H7 (cell line): ENCODE measurements around the gene TBCK. TPM values are rescaled to one million over a fixed set of nuclear protein-coding genes. Genes with fewer than 3 reads are reported as not detected.

ENCODE experiments used
- DNase-seq: peaks from one replicate; pipeline ENCODE4 v3.0.0; 2012
- H3K27me3 ChIP-seq: 2 replicates; pipeline ENCODE4 v1.6.0; 2011; ENCODE audit warnings: mild to moderate bottlenecking, low read length; ENCODE audit not compliant: control insufficient read depth, insufficient read depth
- H3K36me3 ChIP-seq: replicated peaks from 2 replicates; pipeline ENCODE4 v1.5.1; 2011; ENCODE audit warnings: low read length; ENCODE audit not compliant: control insufficient read depth, insufficient read depth
- H3K4me3 ChIP-seq: 2 replicates; pipeline ENCODE4 v1.5.1; 2011; ENCODE audit warnings: low read depth, mild to moderate bottlenecking, control low read depth, low read length, moderate library complexity; ENCODE audit not compliant: insufficient read depth
- total RNA-seq: library from RNA; depleted of rRNA; stranded (reverse); fragments of >200 nt; shearing (Covaris generic); gene quantifications from 2 replicates; pipeline ENCODE4 v1.2.3, GENCODE V29; 2014

TBCK gene
- total RNA-seq, 1 experiment from 2014 or later, result 23.9 TPM

DNA sequence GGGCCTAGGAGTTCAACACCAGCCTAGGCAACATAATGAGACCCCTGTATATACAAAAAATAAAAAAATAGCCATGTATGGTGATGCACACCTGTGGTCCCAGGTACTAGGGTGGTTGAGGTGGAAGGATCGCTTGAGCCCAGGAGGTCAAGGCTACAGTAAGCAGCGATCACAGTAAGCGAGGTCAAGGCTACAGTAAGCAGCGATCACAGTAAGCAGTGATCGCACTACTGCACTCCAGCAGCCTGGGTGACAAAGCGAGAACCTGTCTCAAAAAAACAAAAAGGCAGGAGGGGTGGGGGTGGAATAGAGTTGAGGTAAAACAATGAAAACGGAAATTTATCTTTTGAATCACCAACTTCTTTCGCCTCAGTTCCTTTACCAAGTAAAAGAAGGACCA, 29.4 kb downstream of the TBCK start:
- no peak overlapping the region for H3K4me3 ChIP-seq
- no peaks in the 10 kb centered on the region for H3K27me3 ChIP-seq
- DNase-seq, result no peak
- no peaks in the 10 kb centered on the region for H3K36me3 ChIP-seq

DNA sequence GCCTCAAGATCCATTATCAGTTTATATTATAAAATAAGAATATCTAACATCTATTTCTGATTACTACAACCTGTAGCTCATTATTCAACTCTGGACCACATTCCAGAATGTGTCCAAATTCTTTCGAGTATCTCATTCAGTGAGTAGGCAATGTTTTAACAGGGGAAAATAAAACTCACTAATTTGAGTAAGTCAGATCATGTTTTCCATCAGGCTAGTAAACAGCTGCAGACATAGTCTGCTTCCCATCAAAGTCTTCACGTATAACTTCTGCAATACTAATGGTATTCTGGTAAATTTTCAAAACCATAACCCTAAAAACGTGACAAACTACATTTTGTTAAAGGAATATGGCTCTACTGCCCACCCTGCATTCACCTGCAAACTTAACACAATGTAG, 31.8 kb downstream of the TBCK start:
- no peak for DNase-seq
- Histone ChIP-seq H3K36me3 (no peaks in the 10 kb centered on the region), H3K27me3 (no peaks in the 10 kb centered on the region), H3K4me3 (no peak overlapping the region)

DNA sequence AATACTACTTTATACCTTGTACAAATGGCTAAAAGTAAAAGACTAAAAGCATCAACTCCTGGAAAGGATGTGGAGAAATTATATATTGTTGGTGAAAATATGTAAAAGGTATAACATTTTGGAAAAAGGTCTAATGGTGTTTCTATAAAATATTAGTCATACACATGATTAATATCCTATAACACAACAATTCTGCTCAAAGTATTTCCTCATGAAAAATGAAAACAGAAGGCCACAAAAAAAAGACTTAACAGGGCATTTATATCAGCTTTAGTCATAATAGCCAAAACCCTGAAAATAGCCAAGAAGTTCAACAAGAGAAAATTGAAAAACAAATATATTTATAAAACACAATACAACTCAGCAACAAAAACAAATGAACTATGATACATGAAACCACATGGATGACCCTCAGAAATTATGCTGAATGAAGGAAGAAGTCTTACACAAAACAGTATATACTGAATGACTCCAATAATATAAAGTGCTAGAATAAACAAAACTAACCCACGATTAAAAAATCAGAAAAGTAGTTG, 38.8 kb downstream of the TBCK start:
- no peak for DNase-seq
- H3K4me3 ChIP-seq, result no peak overlapping the region
- no peaks in the 10 kb centered on the region for H3K27me3 ChIP-seq
- no peaks in the 10 kb centered on the region; the same call in 1 of the 2 replicates for H3K36me3 ChIP-seq

DNA sequence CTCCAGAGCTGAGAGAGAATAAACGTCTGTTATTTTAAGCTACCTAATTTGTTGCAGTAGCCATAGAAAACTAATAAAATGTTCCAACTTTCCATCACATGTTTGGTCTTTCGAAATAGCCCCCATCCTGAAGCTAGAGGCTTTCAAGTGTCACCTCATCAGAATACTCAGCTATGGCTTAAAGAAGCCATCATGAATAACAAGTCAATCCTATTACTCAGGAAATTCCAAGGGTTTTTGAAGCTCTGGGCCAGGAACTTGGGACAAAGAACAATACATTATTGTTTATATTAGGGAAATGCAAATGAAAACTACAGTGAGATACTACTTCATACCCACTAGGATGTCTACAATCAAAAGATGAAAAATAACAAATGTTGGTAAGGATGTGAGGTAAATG, 42.2 kb downstream of the TBCK start:
- H3K27me3 ChIP-seq, result no peaks in the 10 kb centered on the region
- H3K4me3 ChIP-seq, result no peak overlapping the region
- no peak for DNase-seq
- no peaks in the 10 kb centered on the region; the same call in 1 of the 2 replicates for H3K36me3 ChIP-seq

DNA sequence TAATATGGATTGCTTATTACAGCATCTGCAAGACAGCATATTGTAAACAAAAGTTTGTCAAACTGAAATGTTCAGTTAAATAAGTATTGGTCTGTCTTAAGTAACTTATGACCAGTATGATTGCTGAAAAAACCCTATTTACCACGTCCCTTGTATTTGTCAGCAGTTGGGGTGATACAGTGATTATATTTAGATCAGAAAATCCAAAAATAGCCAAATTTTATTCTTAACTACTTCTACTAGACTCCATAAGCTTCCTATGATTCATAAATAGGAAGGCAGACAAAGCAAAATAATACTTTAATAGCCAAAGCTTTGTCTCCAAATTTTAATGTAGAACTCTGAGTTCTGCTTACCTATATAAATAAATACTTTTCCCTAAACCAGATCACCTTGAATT, 45.3 kb downstream of the TBCK start:
- no peaks in the 10 kb centered on the region; the same call in 1 of the 2 replicates for H3K36me3 ChIP-seq
- H3K4me3 ChIP-seq, result no peak overlapping the region
- no peak for DNase-seq
- H3K27me3 ChIP-seq, result no peaks in the 10 kb centered on the region

DNA sequence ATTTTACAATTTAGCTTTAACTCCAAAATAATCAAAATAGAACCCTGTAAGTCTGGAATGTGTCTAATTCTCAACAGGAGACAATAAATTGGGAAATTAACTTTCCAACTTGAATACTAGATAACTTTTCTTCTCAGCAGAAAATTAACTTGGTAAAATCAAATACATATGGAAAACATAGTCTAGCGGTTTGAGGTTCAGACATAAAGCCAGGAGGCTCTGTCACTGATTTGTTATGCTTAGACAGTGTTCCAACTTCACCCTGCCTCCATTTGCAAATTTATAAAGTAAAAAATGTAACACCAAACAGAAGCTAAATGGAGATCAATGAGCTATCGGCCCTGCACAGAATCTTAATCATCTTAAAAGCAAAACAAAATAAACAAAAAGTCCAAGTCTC, 46.3 kb downstream of the TBCK start:
- no peak for DNase-seq
- Histone ChIP-seq H3K27me3 (no peaks in the 10 kb centered on the region), H3K36me3 (no peaks in the 10 kb centered on the region; the same call in 1 of the 2 replicates), H3K4me3 (no peak overlapping the region)

DNA sequence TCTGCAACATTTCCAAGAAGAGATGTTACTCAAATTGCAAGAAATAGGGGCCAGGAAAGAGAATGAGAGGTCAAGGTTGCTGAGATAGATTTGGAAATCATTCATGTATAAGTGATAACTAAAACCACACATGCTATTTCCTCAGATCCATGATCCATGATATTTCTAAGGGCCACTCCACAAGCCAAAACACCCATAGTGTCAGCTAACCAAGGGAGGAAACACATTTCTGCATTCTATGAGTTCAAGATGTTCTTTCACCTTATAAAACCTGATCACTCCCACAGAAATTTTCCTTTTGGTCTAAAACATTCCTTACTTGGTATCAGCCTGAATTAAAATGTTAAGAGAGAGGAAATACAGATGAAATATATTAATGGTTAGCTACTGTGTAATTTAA, 47.2 kb downstream of the TBCK start:
- DNase-seq, result no peak
- Histone ChIP-seq H3K4me3 (no peak overlapping the region), H3K27me3 (no peaks in the 10 kb centered on the region), H3K36me3 (no peaks in the 10 kb centered on the region)

DNA sequence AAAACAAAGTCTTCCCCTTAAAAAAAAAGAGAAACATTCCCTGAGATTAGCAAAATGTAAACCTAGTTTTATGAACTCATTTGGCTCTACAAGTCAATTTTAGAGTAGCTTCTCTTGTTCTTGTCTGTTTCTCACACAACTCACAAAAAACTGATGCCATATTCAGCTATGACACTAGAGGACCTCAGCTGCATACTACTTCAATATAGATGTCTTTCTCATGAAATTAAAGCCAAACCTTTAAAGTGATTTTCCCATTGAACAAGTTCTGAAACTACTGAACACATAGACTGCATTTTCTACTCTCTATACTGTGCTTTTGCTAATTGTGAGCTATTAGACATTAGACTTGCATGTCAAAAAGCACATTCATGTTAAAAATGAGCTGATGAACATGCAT, 49.8 kb downstream of the TBCK start:
- no peaks in the 10 kb centered on the region for H3K36me3 ChIP-seq
- H3K4me3 ChIP-seq, result no peak overlapping the region
- DNase-seq, result no peak
- no peaks in the 10 kb centered on the region for H3K27me3 ChIP-seq

DNA sequence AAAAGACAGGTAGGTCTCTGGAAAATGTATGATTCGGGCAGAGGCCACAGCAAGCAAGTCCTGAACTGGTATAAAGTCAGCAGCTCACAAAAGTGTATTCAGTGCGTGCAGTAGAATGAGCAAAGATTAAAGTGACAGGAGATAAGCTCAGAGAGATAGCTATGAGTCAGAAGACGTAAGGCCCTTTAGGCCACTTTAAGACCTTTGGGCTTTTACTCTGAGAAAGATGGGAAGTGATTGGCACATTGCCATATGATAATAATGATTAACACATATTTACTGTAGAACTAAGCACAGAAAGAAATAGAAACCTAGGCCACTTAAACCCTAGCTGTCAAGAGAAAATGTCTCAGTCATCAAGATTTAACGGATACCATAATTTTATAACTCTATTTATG, 51.7 kb downstream of the TBCK start:
- no peak for DNase-seq
- no peaks in the 10 kb centered on the region for H3K27me3 ChIP-seq
- H3K4me3 ChIP-seq, result no peak overlapping the region
- no peaks in the 10 kb centered on the region for H3K36me3 ChIP-seq

DNA sequence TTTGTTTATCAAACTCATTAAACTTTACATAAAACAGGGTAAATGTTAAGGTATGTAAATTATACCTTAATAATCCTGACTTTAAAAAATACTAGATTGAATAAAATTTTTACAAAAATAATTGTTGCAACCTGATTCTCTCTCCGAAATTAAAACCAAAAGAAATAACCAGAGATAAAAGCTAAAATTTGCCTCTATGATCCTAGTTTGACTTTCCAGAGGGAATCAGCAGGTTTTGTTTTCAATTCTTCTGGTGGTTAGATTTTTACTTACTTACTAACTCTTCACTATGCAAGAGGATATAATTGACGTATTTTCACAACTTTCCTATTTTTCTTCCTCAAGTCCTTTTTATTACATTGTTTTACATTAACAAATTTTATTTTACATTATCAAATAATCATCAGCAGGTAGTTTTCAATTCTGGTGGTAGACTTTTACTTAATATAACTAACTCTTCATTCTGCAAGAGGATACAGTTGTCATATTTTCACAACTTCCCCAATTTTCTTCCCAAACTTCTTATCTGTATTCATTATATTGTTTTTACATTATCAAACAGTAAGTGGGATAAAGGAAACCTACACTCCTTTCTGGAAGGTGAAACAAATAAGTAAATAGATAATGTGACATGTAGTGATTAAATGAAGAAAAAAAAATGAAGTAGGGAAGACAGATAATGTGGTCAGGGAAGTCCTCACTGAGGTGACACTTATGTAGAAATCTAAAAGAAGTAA, 52.2 kb downstream of the TBCK start:
- Histone ChIP-seq H3K27me3 (no peaks in the 10 kb centered on the region), H3K36me3 (no peaks in the 10 kb centered on the region), H3K4me3 (no peak overlapping the region)
- no peak for DNase-seq

DNA sequence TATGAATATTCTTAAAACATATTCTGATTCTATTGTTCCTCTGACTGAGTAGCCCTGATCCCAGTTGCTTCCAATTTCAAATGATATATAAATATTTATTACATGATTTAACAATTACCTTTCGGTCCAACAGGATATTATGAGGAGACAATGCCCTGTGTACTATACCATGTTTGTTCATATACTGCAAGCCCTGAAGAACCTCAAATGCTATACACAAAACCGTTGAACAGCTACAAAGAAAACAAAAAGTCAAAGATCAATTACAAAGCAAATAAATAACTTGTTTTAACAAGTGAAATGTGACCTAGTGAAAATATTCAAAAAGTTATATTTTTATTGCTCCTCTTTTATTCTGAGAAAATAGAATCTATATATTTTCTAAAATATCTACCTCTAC, 54.0 kb downstream of the TBCK start:
- no peak for DNase-seq
- no peak overlapping the region for H3K4me3 ChIP-seq
- no peaks in the 10 kb centered on the region for H3K27me3 ChIP-seq
- no peaks in the 10 kb centered on the region for H3K36me3 ChIP-seq

DNA sequence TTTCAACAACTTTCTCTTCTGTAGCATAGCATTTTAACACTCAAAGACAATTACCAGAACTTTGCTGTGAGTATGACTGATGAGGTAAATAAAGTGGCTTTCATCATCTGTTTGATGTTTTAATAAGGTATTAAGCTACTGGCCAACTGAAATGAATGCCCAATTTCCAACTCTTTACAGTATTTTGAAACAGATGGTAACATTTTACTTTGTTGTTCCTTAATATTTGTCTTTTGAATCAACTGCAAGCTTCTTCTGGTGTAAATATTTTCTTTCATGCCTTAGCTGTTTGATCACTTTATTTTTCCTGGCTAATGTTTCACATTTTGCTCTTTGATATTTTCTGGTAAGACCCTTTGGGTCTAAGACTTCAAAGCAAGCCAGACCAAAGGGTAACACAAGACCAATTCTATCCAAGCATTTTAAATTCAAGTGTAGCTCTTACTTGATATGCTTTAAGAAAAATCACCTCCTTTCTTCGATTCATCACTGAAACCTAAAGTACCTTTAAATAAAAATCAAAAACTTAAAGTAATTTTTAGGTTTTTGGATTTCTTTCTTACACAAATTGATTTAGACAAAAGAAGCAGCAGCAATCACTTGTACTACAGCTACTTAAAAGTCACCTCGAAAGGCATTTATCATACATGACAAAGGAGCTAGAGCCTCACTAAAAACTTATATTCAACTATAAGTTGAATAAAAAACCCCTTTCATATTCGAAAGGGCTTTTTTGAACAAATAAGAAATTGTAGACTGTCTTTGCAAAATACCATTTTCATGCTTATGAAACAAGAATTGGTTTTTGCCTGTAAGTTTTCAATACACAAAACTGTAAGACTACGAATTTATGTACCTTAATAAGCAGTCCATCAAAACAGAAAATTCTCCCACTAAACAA, 57.6 kb downstream of the TBCK start:
- Histone ChIP-seq H3K36me3 (no peaks in the 10 kb centered on the region), H3K4me3 (no peak overlapping the region), H3K27me3 (no peaks in the 10 kb centered on the region)
- no peak for DNase-seq

DNA sequence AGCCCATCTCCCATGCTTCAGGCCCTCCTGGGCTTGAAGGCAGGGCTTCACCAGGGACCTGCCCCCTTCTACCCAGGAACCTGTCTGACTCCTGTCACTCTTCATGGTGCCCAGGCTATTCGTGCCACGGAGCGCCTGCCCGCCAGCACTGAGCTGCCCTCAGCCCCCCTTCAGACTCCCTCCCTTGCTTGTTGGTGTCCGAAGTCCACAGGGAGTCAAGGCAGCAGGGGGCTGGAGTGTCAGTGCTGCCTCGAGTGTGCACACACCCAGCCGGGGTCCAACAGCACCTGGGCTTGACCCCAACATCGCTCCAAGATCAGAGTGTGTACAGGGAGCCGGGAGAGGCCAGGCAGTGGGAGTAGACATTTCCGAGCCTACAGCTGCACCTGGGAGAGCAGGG, 59.8 kb downstream of the TBCK start:
- H3K4me3 ChIP-seq, result no peak overlapping the region
- no peaks in the 10 kb centered on the region; the same call in 1 of the 2 replicates for H3K36me3 ChIP-seq
- H3K27me3 ChIP-seq, result no peaks in the 10 kb centered on the region
- no peak for DNase-seq

DNA sequence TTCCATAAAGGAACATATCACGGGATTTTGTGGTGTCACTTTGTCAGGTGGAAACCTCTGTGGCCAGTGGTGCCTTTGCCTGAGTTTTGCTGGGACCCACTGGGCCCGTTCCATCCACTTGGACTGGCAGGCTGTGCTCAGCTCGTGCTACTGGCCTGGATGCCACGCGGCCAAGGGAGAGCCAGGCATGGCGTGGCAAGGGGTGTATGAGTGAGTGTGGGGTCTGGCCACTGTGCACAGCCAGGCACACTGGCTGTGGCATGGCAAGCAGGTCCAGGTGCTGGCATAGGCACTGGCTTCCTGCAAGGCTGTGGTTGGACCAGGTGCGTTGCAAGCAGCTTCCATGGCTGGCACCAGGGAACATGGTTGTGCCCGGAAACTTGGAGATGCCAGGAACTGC, 60.8 kb downstream of the TBCK start:
- Histone ChIP-seq H3K36me3 (no peaks in the 10 kb centered on the region; the same call in 1 of the 2 replicates), H3K27me3 (no peaks in the 10 kb centered on the region), H3K4me3 (no peak overlapping the region)
- no peak for DNase-seq
